Right lobe of liver (tissue), 4 donors: ENCODE results near the gene MEIS2.

Experiments
- POLR2A ChIP-seq: fragments of 450-650 bp; IDR thresholded peaks from one replicate; pipeline ENCODE4 v1.6.1; 2017; ENCODE audit warnings: antibody characterized with exemption, mild to moderate bottlenecking
- TF ChIP-seq, protein P1 (sequence below), 4 donors: fragments of 200-600 bp in 3 of 4; fragments of 450-650 bp in 1 of 4; IDR thresholded peaks; one replicate each; pipeline versions ENCODE4 v1.5.1 to v1.8.0; 2016 to 2022; ENCODE audit warnings: antibody characterized with exemption in 4 of 4, mild to moderate bottlenecking in 2 of 4
- donor health status: DM: no; HTN: no; CAD: no.
- donor health status: DM: no; HTN: no; CAD: no.
- donor health status: DM: no; HTN: yes; CAD: no.

DNA sequence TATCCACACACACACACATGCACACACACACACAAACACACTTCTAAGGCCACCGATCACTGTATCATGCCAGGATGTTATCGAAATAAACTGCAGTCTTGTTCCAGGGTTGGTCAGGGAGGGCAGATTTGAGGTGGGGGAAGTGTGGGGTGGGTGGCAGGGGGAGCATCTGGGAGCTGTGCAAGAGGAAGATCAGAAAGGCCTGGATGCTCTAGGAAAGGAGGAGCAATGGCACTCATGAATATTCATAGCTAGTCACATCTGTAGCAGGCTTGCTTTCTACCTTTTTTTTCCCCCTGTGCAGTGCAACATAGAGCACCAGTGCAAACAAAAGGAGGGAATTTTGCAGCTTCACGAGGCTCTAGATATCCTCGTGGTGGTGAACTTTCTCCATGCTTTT, 84.9 kb downstream of the MEIS2 start:
- TF ChIP-seq, protein P1, sequence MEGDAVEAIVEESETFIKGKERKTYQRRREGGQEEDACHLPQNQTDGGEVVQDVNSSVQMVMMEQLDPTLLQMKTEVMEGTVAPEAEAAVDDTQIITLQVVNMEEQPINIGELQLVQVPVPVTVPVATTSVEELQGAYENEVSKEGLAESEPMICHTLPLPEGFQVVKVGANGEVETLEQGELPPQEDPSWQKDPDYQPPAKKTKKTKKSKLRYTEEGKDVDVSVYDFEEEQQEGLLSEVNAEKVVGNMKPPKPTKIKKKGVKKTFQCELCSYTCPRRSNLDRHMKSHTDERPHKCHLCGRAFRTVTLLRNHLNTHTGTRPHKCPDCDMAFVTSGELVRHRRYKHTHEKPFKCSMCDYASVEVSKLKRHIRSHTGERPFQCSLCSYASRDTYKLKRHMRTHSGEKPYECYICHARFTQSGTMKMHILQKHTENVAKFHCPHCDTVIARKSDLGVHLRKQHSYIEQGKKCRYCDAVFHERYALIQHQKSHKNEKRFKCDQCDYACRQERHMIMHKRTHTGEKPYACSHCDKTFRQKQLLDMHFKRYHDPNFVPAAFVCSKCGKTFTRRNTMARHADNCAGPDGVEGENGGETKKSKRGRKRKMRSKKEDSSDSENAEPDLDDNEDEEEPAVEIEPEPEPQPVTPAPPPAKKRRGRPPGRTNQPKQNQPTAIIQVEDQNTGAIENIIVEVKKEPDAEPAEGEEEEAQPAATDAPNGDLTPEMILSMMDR (IDR thresholded peaks at IDR 0.05), result no peak
- no peak for TF ChIP-seq POLR2A
